ENCODE results near the gene ZNF48. TPM values are rescaled to one million over a fixed set of nuclear protein-coding genes. Genes with fewer than 3 reads are reported as not detected.

Gene ZNF48
- total RNA-seq, 4 donors from 2014 or later, result 4.4 to 12.7 (median 8.7) TPM

GRCh38 chr16:30349675-30350074 lies 45.5 kb upstream of the ZNF48 start:
- DNase-seq, result no peak
- Histone ChIP-seq H3K4me3 (no peak overlapping the region), H3K4me1 (peaks cover 31% of the 10 kb centered on the region in 2 donors), H3K9me3 (no peaks in the 10 kb centered on the region), H3K36me3 (peaks cover 0 to 16% of the 10 kb centered on the region in 2 donors), H3K27me3 (no peaks in the 10 kb centered on the region), H3K27ac (peak overlapping the region in 1 of 4 donors; percentile 44)
- TF ChIP-seq POLR2A (IDR thresholded peaks at IDR 0.05) (no peak), CTCF (IDR thresholded peaks at IDR 0.05 in 4 of 5, conservative IDR thresholded peaks at IDR 0.05 in 1 of 5) (no peak)
- intact Hi-C loops (cut with DNase I; ENCODE audit: low total_unique reads) (no loop called here), in situ Hi-C loops (cut with MboI; ENCODE audit: low sequenced_read_pairs in 4 of 4) (loop anchor here in 2 of 4 donors (25.0 kb wide), 2 partner anchors 262 to 287 kb away; partner anchors contain the start of genes ALDOA (in 1 of the 2), PPP4C (in 1 of the 2), TBX6 (in 1 of the 2) and YPEL3 (in 1 of the 2))
- ATAC-seq, result no peak

GRCh38 chr16:30350134-30350871 lies 44.9 kb upstream of the ZNF48 start:
- in situ Hi-C loops (cut with MboI; ENCODE audit: low sequenced_read_pairs in 4 of 4), result loop anchor here in 2 of 4 donors (25.0 kb wide), 2 partner anchors 263 to 288 kb away; partner anchors contain the start of genes ALDOA (in 1 of the 2), PPP4C (in 1 of the 2), TBX6 (in 1 of the 2) and YPEL3 (in 1 of the 2)
- TF ChIP-seq POLR2A (IDR thresholded peaks at IDR 0.05) (no peak), CTCF (IDR thresholded peaks at IDR 0.05 in 4 of 5, conservative IDR thresholded peaks at IDR 0.05 in 1 of 5) (no peak)
- ATAC-seq (no peak), DNase-seq (no peak)
- intact Hi-C loops (cut with DNase I; ENCODE audit: low total_unique reads), result no loop called here
- Histone ChIP-seq H3K4me1 (peaks cover 31% of the 10 kb centered on the region in 2 donors), H3K9me3 (no peaks in the 10 kb centered on the region), H3K4me3 (no peak overlapping the region), H3K27me3 (no peaks in the 10 kb centered on the region), H3K36me3 (peaks cover 0 to 16% of the 10 kb centered on the region in 2 donors), H3K27ac (peak overlapping the region in 3 of 4 donors; percentile 92 to 97 (median 93))

GRCh38 chr16:30351001-30351441 lies 44.2 kb upstream of the ZNF48 start:
- intact Hi-C loops (cut with DNase I; ENCODE audit: low total_unique reads), result loop anchor here (1.0 kb wide), 1 partner anchor 15 kb away; no protein-coding TSS in a partner anchor
- no peak for TF ChIP-seq POLR2A (IDR thresholded peaks at IDR 0.05)
- no peak for TF ChIP-seq CTCF (IDR thresholded peaks at IDR 0.05 in 4 of 5, conservative IDR thresholded peaks at IDR 0.05 in 1 of 5)
- peaks cover 37% of the 10 kb centered on the region in 2 donors for H3K4me1 ChIP-seq
- DNase-seq (no peak), ATAC-seq (no peak)
- H3K27ac ChIP-seq, result peak overlapping the region; percentile 92 to 97 (median 94)
- H3K4me3 ChIP-seq, result no peak overlapping the region
- no peaks in the 10 kb centered on the region for H3K9me3 ChIP-seq
- H3K36me3 ChIP-seq, result peaks cover 0 to 16% of the 10 kb centered on the region in 2 donors
- H3K27me3 ChIP-seq, result no peaks in the 10 kb centered on the region
- in situ Hi-C loops (cut with MboI; ENCODE audit: low sequenced_read_pairs in 4 of 4), result loop anchor here in 2 of 4 donors (25.0 kb wide), 2 partner anchors 264 to 289 kb away; partner anchors contain the start of genes ALDOA (in 1 of the 2), PPP4C (in 1 of the 2), TBX6 (in 1 of the 2) and YPEL3 (in 1 of the 2)

- peak; percentile 84 to 93 for DNase-seq
- ATAC-seq, result peak; percentile 69 to 79
- H3K9me3 ChIP-seq, result no peaks in the 10 kb centered on the region
- TF ChIP-seq CTCF (IDR thresholded peaks at IDR 0.05 in 4 of 5, conservative IDR thresholded peaks at IDR 0.05 in 1 of 5) (no peak), POLR2A (IDR thresholded peaks at IDR 0.05) (no peak)
- peak overlapping the region; percentile 92 to 97 (median 94) for H3K27ac ChIP-seq
- H3K4me1 ChIP-seq, result peaks cover 43 to 45% of the 10 kb centered on the region in 2 donors
- H3K36me3 ChIP-seq, result peaks cover 0 to 16% of the 10 kb centered on the region in 2 donors
- no peaks in the 10 kb centered on the region for H3K27me3 ChIP-seq
- peak overlapping the region in 1 of 4 donors; percentile 1 for H3K4me3 ChIP-seq
- in situ Hi-C loops (cut with MboI; ENCODE audit: low sequenced_read_pairs in 4 of 4), result loop anchor here in 2 of 4 donors (25.0 kb wide), 2 partner anchors 265 to 290 kb away; partner anchors contain the start of genes ALDOA (in 1 of the 2), PPP4C (in 1 of the 2), TBX6 (in 1 of the 2) and YPEL3 (in 1 of the 2)
- intact Hi-C loops (cut with DNase I; ENCODE audit: low total_unique reads), result loop anchor here (1.0 kb wide), 1 partner anchor 16 kb away; no protein-coding TSS in a partner anchor
Measured at GRCh38 chr16:30351586-30352419, 43.4 kb upstream of the ZNF48 start.

Measured in gastrocnemius medialis (tissue), 4 donors.